ENCODE measurements around the gene CDK14. TPM values are rescaled to one million over a fixed set of nuclear protein-coding genes. Genes with fewer than 3 reads are reported as not detected.

Gene CDK14
- total RNA-seq, 1 experiment from 2014 or later, result 57.9 TPM

- TF ChIP-seq ARID4B (CRISPR knock-in tag; IDR thresholded peaks at IDR 0.05; ENCODE audit: borderline replicate concordance), result no peak
- TF ChIP-seq ZNF281 (CRISPR knock-in tag; IDR thresholded peaks at IDR 0.05), result no peak
These were observed 283.8 kb downstream of the CDK14 start (continued) for GRCh38 chr7:90879924-90880323.

GRCh38 chr7:90886416-90886815 is 290.3 kb downstream of the CDK14 start:
- ATAC-seq (no peak), DNase-seq (ENCODE audit: low spot score) (no peak)
- no peak overlapping the region for H3K27ac Mint-ChIP-seq
- peaks cover under 1% of the 10 kb centered on the region for H3K4me1 Mint-ChIP-seq
- POLR2A ChIA-PET, result no interaction called here
- no peak for TF ChIP-seq MXD4 (CRISPR knock-in tag; IDR thresholded peaks at IDR 0.05; ENCODE audit: borderline replicate concordance)
- TF ChIP-seq IRF1 (CRISPR knock-in tag; IDR thresholded peaks at IDR 0.05), result no peak
- H3K36me3 Mint-ChIP-seq, result no peaks in the 10 kb centered on the region
- H3K4me3 Mint-ChIP-seq, result no peak overlapping the region
- peaks cover 4% of the 10 kb centered on the region; the same call in 1 of the 2 replicates for H3K9me3 Mint-ChIP-seq
- no peaks in the 10 kb centered on the region for H3K27me3 Mint-ChIP-seq (ENCODE audit: low read depth)
- CTCF ChIA-PET, result no interaction called here

GRCh38 chr7:90889210-90889609 is 293.1 kb downstream of the CDK14 start:
- no peak for ATAC-seq
- peaks cover 15% of the 10 kb centered on the region for H3K4me1 Mint-ChIP-seq
- POLR2A ChIA-PET, result no interaction called here
- no peaks in the 10 kb centered on the region for H3K27me3 Mint-ChIP-seq (ENCODE audit: low read depth)
- DNase-seq (ENCODE audit: low spot score), result no peak
- CTCF ChIA-PET, result no interaction called here
- no peak overlapping the region for H3K27ac Mint-ChIP-seq
- H3K36me3 Mint-ChIP-seq, result no peaks in the 10 kb centered on the region
- no peak overlapping the region for H3K4me3 Mint-ChIP-seq
- H3K9me3 Mint-ChIP-seq, result no peaks in the 10 kb centered on the region
- TF ChIP-seq ETV6 (CRISPR knock-in tag; IDR thresholded peaks at IDR 0.05) (no peak), TEAD4 (CRISPR knock-in tag; IDR thresholded peaks at IDR 0.05) (no peak), ZNF532 (CRISPR knock-in tag; IDR thresholded peaks at IDR 0.05; ENCODE audit: borderline replicate concordance) (no peak), ZNF317 (CRISPR knock-in tag; IDR thresholded peaks at IDR 0.05; ENCODE audit: borderline replicate concordance, low read depth) (no peak), GABPB1 (CRISPR knock-in tag; IDR thresholded peaks at IDR 0.05) (no peak), GTF2I (CRISPR knock-in tag; conservative IDR thresholded peaks at IDR 0.05) (no peak), STAT6 (CRISPR knock-in tag; conservative IDR thresholded peaks at IDR 0.05; ENCODE audit: low read depth) (no peak), CREM (CRISPR knock-in tag; IDR thresholded peaks at IDR 0.05) (no peak), JAZF1 (CRISPR knock-in tag; IDR thresholded peaks at IDR 0.05) (no peak), ELF4 (CRISPR knock-in tag; IDR thresholded peaks at IDR 0.05; ENCODE audit: low read depth) (no peak), ZNF425 (CRISPR knock-in tag; conservative IDR thresholded peaks at IDR 0.05) (no peak)
